Measurements from ENCODE around the gene PDE2A. TPM values are rescaled to one million over a fixed set of nuclear protein-coding genes. Genes with fewer than 3 reads are reported as not detected.
A peak's percentile ranks its signal among the peaks of the same experiment; 100 is the strongest.

Gene PDE2A
- total RNA-seq, 4 donors from 2014 or later, result 40.6 to 68.8 (median 47.6) TPM

- TF ChIP-seq CTCF (IDR thresholded peaks at IDR 0.05) (no peak), POLR2A (IDR thresholded peaks at IDR 0.05; ENCODE audit: low read depth) (no peak), POLR2AphosphoS5 (IDR thresholded peaks at IDR 0.05) (no peak), EP300 (IDR thresholded peaks at IDR 0.05) (no peak)
- Histone ChIP-seq H3K27me3 (no peaks in the 10 kb centered on the region), H3K4me3 (no peak overlapping the region), H3K36me3 (no peaks in the 10 kb centered on the region), H3K27ac (replicated peaks in 1 of 4) (peak overlapping the region; percentile 63 to 83 (median 80)), H3K9me3 (no peaks in the 10 kb centered on the region), H3K4me1 (peaks cover 33 to 63% (median 59%) of the 10 kb centered on the region in 4 donors)
- 81% methylated on average over 3 of the region's 4 CpGs for WGBS
- intact Hi-C loops (cut with DNase I), result no loop called here
- DNase-seq (ENCODE audit: extremely low spot score), result no peak
Measured at GRCh38 chr11:72616655-72617054, 57.6 kb downstream of the PDE2A start.

- intact Hi-C loops (cut with DNase I), result no loop called here
- no peak overlapping the region for H3K27ac ChIP-seq (replicated peaks in 1 of 4)
- no peak overlapping the region for H3K4me3 ChIP-seq
- TF ChIP-seq EP300 (IDR thresholded peaks at IDR 0.05) (no peak), CTCF (IDR thresholded peaks at IDR 0.05) (no peak), POLR2AphosphoS5 (IDR thresholded peaks at IDR 0.05) (no peak), POLR2A (IDR thresholded peaks at IDR 0.05; ENCODE audit: low read depth) (no peak)
- no peak for DNase-seq (ENCODE audit: extremely low spot score)
- no peaks in the 10 kb centered on the region for H3K9me3 ChIP-seq
- no peaks in the 10 kb centered on the region for H3K36me3 ChIP-seq
- peaks cover 33 to 63% (median 59%) of the 10 kb centered on the region in 4 donors for H3K4me1 ChIP-seq
- H3K27me3 ChIP-seq, result no peaks in the 10 kb centered on the region
- WGBS, result 81% methylated on average over 3 of the region's 3 CpGs
Measured at GRCh38 chr11:72615329-72615728, 58.9 kb downstream of the PDE2A start.

DNA sequence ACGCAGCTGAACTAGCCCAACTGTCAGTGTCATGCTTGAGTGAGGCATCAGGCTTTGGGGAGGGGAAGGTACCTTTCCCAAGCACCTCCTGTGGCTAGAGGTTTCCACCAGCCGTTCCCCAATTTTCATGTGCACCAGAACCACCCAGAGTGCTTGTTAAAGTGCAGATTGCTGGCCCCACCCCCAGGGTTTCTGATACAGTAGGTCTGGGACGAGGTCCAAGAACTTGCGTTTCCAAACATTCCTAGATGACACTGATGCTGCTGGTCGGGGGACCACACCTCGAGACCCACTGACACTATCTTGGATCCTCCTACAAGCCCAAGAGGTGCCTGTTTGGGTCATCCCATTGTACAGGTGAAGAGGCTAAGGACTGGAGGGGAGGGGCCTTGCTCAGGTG, 59.8 kb downstream of the PDE2A start:
- 23% methylated on average over 5 of the region's 6 CpGs for whole genome bisulfite sequencing
- no peak overlapping the region for H3K4me3 ChIP-seq
- H3K36me3 ChIP-seq, result no peaks in the 10 kb centered on the region
- no peaks in the 10 kb centered on the region for H3K9me3 ChIP-seq
- no peak overlapping the region for H3K27ac ChIP-seq (replicated peaks in 1 of 4)
- intact Hi-C loops (cut with DNase I), result no loop called here
- H3K4me1 ChIP-seq, result peaks cover 33 to 63% (median 59%) of the 10 kb centered on the region in 4 donors
- no peak for DNase-seq (ENCODE audit: extremely low spot score)
- H3K27me3 ChIP-seq, result no peaks in the 10 kb centered on the region
- TF ChIP-seq POLR2A (IDR thresholded peaks at IDR 0.05; ENCODE audit: low read depth), result no peak
- no peak for TF ChIP-seq EP300 (IDR thresholded peaks at IDR 0.05)
- no peak for TF ChIP-seq CTCF (IDR thresholded peaks at IDR 0.05)
- TF ChIP-seq POLR2AphosphoS5 (IDR thresholded peaks at IDR 0.05), result no peak

- Histone ChIP-seq H3K27ac (replicated peaks in 1 of 4) (no peak overlapping the region), H3K27me3 (no peaks in the 10 kb centered on the region), H3K36me3 (no peaks in the 10 kb centered on the region), H3K4me1 (peaks cover 33 to 63% (median 57%) of the 10 kb centered on the region in 4 donors), H3K9me3 (no peaks in the 10 kb centered on the region), H3K4me3 (no peak overlapping the region)
- TF ChIP-seq CTCF (IDR thresholded peaks at IDR 0.05) (no peak), POLR2AphosphoS5 (IDR thresholded peaks at IDR 0.05) (no peak), POLR2A (IDR thresholded peaks at IDR 0.05; ENCODE audit: low read depth) (no peak), EP300 (IDR thresholded peaks at IDR 0.05) (no peak)
- WGBS, result 76% methylated on average over 4 of the region's 7 CpGs
- no peak for DNase-seq (ENCODE audit: extremely low spot score)
- intact Hi-C loops (cut with DNase I), result no loop called here
Measured at GRCh38 chr11:72613977-72614376, 60.2 kb downstream of the PDE2A start.

GRCh38 chr11:72613450-72613849, 60.8 kb downstream of the PDE2A start:
- H3K27ac ChIP-seq (replicated peaks in 1 of 4), result no peak overlapping the region
- no peak for DNase-seq (ENCODE audit: extremely low spot score)
- TF ChIP-seq POLR2AphosphoS5 (IDR thresholded peaks at IDR 0.05) (no peak), EP300 (IDR thresholded peaks at IDR 0.05) (no peak), CTCF (IDR thresholded peaks at IDR 0.05) (no peak), POLR2A (IDR thresholded peaks at IDR 0.05; ENCODE audit: low read depth) (no peak)
- no peaks in the 10 kb centered on the region for H3K27me3 ChIP-seq
- 89% methylated on average over 10 of the region's 10 CpGs for WGBS
- intact Hi-C loops (cut with DNase I), result no loop called here
- peaks cover 33 to 57% (median 51%) of the 10 kb centered on the region in 4 donors for H3K4me1 ChIP-seq
- peaks cover 0 to 4% (median 0%) of the 10 kb centered on the region in 4 donors for H3K36me3 ChIP-seq
- no peak overlapping the region for H3K4me3 ChIP-seq
- no peaks in the 10 kb centered on the region for H3K9me3 ChIP-seq

All from esophagus muscularis mucosa (tissue), 4 donors.